ENCODE results near the gene OR11H7.
"Not testable (repeated sequence)": the region's sequence is repeated elsewhere in the genome, so short reads cannot be mapped to it uniquely, and the experiment has no call there.

Gene OR11H7

GRCh38 chr14:20278414-20278813 is 49.6 kb downstream of the OR11H7 start:
- no peak for DNase-seq (ENCODE audit: low spot score)

- DNase-seq (ENCODE audit: low spot score) = not testable (repeated sequence)
These were observed 51.5 kb downstream of the OR11H7 start for GRCh38 chr14:20280265-20280664.
